B cell (primary cell): Measurements from ENCODE around the gene PLCD1.

Experiments
- CTCF ChIP-seq: fragments of 200-600 bp; IDR thresholded peaks from one replicate; pipeline ENCODE4 v1.8.0; 2022; ENCODE audit warnings: antibody characterized with exemption, mild to moderate bottlenecking
- EZH2 ChIP-seq: IDR thresholded peaks from 2 replicates; pipeline ENCODE4 v1.6.1; 2012; ENCODE audit warnings: borderline replicate concordance, low read depth, mild to moderate bottlenecking, moderate library complexity, low read length; ENCODE audit not compliant: insufficient read depth, poor library complexity, severe bottlenecking

GRCh38 chr3:38046027-38046426 lies 16.6 kb upstream of the PLCD1 start:
- TF ChIP-seq CTCF (no peak), EZH2 (no peak)
